PC-9 (cell line): ENCODE data around the gene CAMSAP3.

ENCODE experiments used
- CTCF ChIP-seq: fragments of 200-600 bp; sonication (generic); conservative IDR thresholded peaks from 2 replicates; pipeline ENCODE4 v1.6.1; 2017; ENCODE audit warnings: mixed run types, antibody characterized with exemption, mild to moderate bottlenecking, moderate library complexity
- EZH2 ChIP-seq: fragments of 200-600 bp; sonication (generic); IDR thresholded peaks from 2 replicates; pipeline ENCODE4 v1.8.0; 2017; ENCODE audit warnings: antibody characterized with exemption, low read depth

DNA sequence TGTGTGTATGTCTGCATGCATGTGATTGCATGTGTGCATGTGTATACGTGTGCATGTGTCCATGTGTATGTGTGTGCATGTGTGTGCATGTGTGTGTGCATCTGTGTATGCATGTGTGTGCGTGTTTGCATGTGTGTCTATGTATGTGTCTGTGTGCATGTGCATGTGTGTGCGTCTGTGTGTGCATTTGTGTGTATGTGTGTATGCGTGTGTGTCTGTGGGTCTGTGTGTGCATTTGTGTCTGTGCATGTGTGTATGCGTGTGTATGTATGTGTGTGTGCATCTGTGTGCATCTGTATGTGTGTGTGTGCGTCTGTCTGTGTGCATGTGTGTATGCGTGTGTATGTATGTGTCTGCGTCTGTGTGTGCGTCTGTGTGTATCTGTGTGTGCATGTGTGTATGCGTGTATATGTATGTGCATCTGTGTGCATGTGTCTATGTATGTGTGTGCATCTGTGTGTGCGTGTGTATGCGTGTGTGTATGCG, 44.2 kb downstream of the CAMSAP3 start:
- no peak for TF ChIP-seq CTCF
- no peak for TF ChIP-seq EZH2
